Measurements from ENCODE around the gene FAM83G.
"Not testable (repeated sequence)": the region's sequence is repeated elsewhere in the genome, so short reads cannot be mapped to it uniquely, and the experiment has no call there.

Gene FAM83G

GRCh38 chr17:18965530-18966236, 38.9 kb downstream of the FAM83G start:
- no peak for DNase-seq

- DNase-seq: no peak
Measured at GRCh38 chr17:18964550-18964949, 40.0 kb downstream of the FAM83G start.

- DNase-seq: no peak
Measured at GRCh38 chr17:18964018-18964351, 40.6 kb downstream of the FAM83G start.

GRCh38 chr17:18963126-18964017, 41.2 kb downstream of the FAM83G start:
- DNase-seq: no peak

- no peak for DNase-seq
Measured at GRCh38 chr17:18962494-18962815, 42.1 kb downstream of the FAM83G start.

GRCh38 chr17:18961634-18962493, 42.7 kb downstream of the FAM83G start:
- no peak for DNase-seq

GRCh38 chr17:18960803-18961511, 43.6 kb downstream of the FAM83G start:
- DNase-seq: peak; percentile 7

- no peak for DNase-seq
Measured at GRCh38 chr17:18960241-18960665, 44.3 kb downstream of the FAM83G start.

GRCh38 chr17:18959845-18960240, 44.7 kb downstream of the FAM83G start:
- no peak for DNase-seq

GRCh38 chr17:18959071-18959844, 45.3 kb downstream of the FAM83G start:
- DNase-seq: no peak

- DNase-seq: no peak
Measured at GRCh38 chr17:18958611-18959010, 46.0 kb downstream of the FAM83G start.

GRCh38 chr17:18957831-18958230, 46.7 kb downstream of the FAM83G start:
- DNase-seq: no peak

GRCh38 chr17:18956581-18956980, 48.0 kb downstream of the FAM83G start:
- DNase-seq: no peak

- DNase-seq: not testable (repeated sequence)
Measured at GRCh38 chr17:18956021-18956420, 48.5 kb downstream of the FAM83G start.

GRCh38 chr17:18955009-18955408, 49.6 kb downstream of the FAM83G start:
- no peak for DNase-seq

GRCh38 chr17:18954321-18954720, 50.2 kb downstream of the FAM83G start:
- DNase-seq: no peak

GRCh38 chr17:18953231-18953728, 51.3 kb downstream of the FAM83G start:
- DNase-seq: no peak

- no peak for DNase-seq
Measured at GRCh38 chr17:18951941-18952842, 52.4 kb downstream of the FAM83G start, which contains the start of gene SLC5A10. TSS of gene SLC5A10 (plus strand) at chr17:18952165. CDS start at chr17:18952206, 41 bp downstream.

GRCh38 chr17:18950944-18951905, 53.3 kb downstream of the FAM83G start:
- no peak for DNase-seq

All from NCI-H1092 treated with DMSO at 0.1 percent for 48 hours (cell line).